Right forelimb (tissue), 1 donor: ENCODE measurements around the gene TRAF7.

Experiments used
- DNase-seq: peaks from one replicate; pipeline ENCODE4 v3.0.0-alpha.2; 2018

Gene TRAF7

DNA sequence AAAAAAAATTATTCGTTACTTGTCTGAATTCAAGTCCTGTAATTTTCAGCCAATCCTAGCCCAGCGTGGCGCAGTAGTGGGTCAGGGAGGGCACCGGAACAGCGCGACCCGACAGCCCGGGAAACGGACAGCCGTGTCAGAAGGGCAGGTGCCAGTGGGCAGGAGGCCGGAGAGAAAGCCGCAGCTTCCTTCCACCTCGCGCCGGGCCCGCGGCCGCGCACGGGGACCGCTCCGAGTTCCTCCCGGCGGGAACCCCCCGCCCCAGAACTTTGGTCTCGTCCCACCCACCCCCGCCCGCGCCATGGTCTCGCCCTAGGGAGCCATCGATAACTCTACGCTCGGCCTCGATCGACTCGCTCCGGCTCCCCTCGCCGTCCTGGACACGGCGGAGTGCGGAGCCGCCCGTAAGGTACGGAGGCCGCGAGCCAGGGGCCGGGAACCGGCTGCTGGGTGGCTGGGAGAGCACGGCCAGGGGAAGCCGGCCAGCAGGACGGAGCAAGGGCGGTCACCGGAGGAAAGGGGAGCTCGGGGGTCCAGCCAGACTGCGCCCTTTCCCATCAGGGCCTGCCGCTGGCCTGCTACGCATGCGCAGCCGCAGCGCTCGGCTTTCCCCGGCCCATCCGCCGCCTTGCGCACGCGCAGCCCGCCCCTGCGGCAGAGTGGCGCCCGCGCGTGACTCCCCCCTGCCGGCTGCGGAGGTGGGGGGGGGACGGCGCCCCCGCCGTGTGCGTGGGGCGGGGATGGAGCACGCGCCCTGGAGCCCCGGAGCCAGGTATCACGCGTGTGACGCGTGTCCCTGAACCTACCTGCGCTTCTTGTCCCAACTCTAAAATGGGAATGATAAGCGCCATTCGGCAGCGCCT, 49.8 kb downstream of the TRAF7 start, which contains the start of gene MLST8:
Gene MLST8 (plus strand): TSS at position 351 of the 863 bp plus-strand sequence. CDS start 632 bp downstream, outside the sequence.
- peak; percentile 93 for DNase-seq

DNA sequence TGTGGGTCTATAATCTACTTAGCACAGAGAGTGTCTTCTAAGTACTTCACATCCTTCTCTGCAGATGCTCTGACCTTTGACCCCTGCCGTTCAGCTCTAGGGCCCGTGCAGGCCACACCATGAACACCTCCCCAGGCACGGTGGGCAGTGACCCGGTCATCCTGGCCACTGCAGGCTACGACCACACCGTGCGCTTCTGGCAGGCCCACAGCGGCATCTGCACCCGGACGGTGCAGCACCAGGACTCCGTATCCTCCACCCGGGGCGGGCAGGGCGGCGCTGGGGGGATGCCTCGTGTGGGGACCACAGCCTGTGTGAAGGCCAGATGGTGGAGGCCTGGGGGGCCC, 50.4 kb downstream of the TRAF7 start:
- DNase-seq: no peak

DNA sequence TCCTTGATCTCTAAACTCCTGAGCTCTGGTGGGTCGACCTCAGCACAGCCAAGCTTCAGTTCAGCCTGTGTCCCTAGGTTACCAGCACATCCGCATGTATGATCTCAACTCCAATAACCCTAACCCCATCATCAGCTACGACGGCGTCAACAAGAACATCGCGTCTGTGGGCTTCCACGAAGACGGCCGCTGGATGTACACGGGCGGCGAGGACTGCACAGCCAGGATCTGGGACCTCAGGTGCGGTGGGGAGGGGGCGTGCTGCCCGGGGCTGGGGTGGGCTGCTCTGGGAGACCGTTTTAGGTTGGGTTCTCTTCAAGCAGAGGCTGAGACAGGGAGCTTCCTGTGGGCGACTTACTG, 50.8 kb downstream of the TRAF7 start:
- DNase-seq: no peak

DNA sequence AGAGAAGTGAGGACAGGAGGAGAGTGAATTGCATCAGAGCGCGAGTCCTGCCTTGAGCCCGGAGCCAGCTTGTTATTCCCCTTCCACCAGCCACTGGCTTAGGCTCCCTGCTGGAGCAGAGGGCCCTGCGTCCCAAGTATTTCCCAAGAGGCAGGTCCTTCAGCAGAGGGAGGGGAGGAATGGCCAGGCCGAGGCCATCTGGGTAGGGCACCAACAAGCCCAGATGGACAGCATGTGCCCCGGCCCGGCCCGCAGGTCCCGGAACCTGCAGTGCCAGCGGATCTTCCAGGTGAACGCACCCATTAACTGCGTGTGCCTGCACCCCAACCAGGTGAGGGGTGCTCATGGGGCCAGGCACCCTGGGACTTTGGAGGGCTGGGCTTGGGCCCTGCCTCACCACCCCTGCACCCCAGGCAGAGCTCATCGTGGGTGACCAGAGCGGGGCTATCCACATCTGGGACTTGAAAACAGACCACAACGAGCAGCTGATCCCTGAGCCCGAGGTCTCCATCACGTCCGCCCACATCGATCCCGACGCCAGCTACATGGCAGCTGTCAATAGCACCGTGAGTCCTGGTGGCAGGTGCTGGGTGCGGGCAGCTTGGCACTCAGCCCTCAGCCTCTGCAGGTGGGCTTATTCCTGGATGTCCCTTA, 51.3 kb downstream of the TRAF7 start:
- no peak for DNase-seq

DNA sequence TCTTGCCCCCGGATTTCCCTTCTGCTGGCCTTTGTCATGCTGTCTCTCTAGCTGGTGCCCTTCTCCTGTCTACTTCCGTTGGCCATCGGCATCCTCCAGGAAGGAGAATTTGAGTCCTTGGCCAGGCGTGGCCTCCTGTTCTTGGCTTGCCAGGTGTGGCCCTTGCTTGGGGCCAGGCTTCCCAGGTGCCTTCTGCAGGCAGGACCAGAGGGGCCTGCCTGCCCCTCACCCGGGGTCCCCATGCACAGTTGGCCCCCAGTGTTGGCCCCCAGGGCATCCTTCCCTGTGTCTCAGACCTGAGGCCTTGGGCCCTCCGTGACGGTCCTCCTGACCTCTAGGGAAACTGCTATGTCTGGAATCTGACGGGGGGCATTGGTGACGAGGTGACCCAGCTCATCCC, 52.3 kb downstream of the TRAF7 start:
- no peak for DNase-seq

DNA sequence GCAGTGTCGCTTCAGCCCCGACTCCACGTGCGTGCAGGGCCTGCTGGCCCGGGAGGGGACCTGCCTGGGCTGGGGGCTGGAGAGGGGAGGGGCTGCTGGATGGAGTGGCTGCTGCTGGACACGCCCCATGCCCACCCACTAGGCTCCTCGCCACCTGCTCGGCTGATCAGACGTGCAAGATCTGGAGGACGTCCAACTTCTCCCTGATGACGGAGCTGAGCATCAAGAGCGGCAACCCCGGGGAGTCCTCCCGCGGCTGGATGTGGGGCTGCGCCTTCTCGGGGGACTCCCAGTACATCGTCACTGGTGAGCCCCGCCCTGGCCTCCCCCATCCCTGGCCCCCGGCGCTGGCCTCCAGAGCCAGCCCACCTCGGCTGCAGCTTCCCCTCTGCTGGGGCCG, 52.7 kb downstream of the TRAF7 start:
- no peak for DNase-seq

DNA sequence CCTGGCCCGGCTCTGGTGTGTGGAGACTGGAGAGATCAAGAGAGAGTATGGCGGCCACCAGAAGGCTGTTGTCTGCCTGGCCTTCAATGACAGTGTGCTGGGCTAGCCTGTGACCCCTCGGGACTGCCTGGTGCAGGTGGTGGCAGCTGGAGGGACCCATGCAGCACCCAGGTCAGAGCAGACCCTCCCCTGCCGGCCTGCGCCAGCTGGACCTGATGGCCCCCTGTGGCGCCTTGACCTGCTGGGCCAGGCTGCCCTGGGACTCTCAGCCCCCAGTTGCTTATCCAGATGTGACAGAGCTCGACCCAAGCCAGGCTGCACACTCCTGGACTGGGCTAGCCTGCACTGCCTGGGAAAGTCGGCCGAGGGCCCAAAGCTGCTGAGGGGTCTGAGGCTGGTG, 53.2 kb downstream of the TRAF7 start:
- no peak for DNase-seq

DNA sequence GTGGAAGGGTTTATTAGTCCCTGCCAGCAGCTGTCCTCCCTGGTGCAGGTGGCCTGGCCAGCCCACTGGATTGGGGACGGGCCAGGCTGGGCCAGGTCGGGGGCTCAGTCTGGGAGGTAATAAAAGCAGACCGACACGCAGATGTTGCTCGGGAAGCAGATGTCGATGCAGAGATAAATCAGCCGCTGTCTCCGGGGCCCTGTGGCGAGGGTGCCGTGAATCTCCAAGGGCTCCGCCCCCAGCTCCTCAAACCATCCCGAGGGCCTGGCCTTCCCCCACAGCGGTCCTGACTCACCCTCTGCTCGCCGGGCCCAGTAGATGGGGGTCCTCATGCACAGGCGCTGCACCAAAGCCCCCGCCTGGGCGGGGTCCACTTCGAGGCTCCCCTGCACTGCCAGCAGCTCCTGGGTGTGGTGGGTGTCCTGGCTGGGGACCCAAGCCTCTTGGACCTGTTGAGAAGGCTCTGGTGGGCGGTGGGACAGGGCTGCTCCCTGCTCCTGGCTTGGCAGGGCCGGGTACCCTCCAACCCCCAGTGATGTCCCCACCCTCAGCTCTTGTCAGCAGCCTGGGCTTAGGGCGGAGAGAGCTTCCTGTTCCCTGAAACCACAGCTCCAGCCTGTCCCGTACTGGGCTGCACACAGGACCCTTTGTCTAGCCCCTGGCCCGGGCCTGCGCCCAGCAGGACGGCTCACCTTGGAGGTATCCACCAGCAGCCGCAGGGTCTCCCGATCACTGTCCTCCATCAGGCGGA, 53.9 kb downstream of the TRAF7 start:
- DNase-seq: no peak

DNA sequence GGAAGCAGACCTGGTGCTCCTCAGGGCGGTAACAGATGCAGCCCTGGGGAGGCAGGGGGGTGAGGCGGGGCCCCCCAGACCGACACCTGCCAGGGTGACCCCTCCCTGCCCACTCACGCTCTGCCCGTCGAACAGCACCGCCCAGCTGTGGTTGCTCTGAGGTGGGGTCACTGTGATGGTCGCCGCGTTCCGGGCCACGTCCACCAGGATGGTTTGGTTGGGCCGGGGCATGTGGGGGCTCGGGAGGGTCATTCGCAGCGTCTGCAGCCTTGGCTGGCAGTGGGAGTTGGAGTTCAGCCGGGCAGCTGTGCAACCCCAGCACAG, 54.4 kb downstream of the TRAF7 start:
- no peak for DNase-seq

DNA sequence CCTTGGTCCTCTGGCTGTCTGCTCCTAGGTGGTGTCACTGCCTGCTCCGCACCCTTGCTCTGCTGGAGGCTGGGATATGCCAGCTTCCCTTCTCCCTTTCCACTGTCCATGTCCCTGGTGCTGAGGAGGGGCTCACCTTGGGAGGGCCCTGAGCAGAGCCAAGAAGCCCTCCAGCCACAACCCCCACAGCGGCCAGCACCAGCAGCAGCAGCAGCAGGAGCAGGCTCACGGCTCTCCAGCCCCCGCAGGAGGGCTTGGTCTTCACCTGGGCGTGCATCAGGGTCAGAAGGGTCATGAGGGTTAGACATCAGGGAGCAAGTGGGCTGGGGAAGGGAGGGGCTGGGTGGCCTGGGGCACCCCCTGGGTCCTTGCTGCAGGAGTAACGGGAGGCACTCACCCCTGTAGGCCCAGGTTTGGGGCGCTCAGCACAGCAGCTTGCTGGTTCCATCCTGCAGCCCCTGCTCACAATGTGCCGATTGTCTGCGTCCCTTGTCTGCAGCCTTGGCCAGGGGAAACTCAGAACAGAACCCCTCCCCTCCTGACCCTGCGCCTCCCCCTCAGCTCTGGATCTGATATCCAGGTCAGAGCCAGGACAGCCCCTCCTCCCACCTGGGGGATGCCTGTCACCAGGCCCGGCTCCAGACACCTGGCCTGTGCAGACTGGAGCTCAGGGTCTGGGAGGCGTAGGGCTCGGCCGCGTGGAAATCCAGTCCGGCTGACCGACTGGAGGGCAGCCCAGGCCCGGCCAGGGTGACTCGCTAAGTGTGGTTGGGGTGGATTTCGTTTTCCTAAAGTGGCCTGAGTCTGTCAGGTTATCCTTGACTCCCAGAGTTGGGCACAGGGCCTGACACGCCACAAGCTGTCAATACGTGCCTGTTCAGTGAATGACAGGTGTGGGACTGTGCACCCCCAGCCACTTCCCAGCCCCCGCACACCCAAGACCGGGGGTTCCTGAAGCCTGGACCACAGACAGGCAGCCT, 55.1 kb downstream of the TRAF7 start, which contains the start of gene BRICD5:
Gene BRICD5 (minus strand): TSS at position 478 of the 980 bp plus-strand sequence. CDS start 30 bp downstream, at position 448.
- DNase-seq: no peak

DNA sequence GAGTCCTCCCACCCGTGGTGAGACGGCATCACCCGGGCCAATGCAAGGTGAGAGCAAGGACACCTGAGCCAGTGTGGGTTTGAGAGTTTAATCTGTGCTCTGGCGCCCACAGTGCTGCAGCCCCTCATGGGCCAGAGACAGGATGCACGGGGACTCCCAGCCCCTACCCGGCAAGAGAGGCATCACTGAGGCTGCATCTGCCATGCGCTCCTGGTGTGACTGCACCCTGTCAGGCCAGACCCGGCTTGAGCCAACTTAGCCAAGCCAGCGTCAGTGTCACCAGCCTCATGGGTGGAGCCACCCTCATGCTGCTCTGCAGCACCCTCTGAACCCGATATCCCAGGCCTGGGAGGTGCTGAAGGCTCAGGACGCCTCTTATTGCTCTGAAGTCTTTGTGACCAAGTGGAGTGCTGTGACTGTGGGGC, 56.4 kb downstream of the TRAF7 start:
- DNase-seq: no peak

DNA sequence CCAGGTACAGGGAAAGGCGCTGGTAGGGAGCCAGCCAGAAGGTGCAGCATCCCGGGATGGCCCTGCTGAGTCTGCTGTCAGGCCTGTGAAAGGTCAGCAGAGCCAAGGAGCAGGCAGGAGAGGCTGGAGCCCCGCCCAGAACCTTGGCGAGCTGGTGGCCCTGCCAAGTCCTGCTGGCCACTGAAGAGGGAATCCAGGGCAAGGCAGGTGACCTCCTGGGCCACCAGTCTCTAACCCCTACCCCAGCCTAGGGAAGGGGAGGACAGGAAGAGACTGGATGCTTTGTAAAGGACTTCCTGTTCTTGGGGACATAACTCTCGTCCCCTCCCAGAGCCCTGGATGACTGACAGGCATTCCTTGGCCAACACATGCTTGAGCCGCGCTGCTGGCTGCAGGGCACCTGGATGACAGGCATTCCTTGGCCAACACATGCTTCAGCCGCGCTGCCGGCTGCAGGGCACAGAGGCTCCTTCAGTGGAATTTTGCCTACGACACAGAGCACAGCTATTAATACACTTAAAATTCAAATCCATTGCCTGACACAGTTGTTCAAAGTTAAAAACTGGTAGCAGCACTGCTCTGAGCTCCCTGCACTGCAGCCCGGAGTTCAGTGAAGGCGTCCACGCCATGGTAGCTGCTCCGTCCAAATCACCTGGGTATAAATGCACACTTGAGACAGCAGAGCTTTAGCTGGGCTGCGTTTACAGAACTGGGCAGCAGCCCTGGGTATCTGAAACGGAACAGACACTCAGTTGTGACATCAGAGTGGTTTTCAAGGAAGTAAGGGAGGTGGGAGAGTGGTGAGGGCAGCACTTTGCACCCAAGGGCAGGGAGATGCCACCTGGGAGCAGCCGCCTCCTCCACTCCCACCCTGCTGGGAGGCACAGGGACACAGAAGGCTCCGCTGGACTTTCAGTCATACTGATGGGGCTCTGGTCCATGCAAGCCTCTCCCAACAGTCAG, 57.1 kb downstream of the TRAF7 start:
- DNase-seq: no peak

DNA sequence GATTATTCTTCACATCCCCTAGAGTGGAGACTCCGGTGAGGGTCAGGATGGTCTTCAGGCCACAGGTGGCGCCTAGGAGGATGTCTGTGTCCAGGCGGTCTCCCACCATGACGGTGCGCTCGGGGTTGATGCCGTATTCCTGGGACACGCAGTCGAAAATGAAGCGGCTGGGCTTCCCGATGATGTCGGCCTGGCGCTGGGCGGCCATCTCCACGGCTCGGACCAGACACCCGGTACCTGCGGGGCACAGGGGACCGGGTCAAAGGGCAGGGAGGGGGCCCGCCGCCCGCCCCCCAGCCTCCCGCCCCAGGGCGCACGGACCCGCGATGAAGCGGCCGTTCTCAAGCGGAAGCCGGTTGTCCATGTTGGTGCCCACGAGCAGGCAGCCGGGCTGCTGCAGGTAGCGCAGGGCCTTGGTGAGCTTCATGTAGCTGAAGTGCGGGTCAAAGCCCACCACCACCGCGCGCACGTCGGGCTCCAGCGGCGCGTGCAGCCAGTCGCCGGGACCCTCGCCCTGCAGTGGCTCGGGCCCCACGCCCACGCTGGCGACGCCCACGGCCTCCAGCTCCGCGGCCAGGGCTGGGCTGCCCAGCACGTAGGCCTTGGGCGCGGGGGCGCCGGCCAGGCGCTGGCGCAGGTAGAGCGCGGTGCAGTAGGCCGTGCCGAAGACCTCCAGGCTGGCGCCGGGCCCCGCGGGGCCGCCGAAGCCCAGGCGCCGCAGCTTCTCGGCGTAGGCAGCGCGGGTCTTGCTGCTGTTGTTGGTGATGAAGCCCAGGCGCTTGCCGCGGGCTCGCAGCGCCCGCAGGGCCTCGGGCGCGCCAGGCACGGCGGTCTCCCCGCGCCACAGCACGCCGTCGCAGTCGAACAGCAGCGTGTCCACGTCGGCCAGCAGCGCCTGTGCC, 58.5 kb downstream of the TRAF7 start:
- no peak for DNase-seq

DNA sequence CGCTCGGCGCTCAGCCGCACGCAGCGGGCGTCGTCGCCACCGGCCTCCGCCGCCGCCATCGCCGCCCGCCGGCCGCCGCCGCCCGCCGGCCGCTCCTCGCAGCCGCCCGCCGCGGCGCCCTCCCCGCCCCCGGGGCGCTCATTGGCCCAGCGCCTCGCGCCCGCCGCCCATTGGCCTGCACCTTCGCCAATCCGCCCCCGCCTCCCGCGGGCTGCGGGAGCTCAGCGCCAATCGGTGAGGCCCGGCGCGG, 59.1 kb downstream of the TRAF7 start, which contains the start of gene PGP:
Gene PGP (minus strand): TSS at position 122 of the 250 bp plus-strand sequence. CDS start 63 bp downstream, at position 59.
- DNase-seq: no peak

DNA sequence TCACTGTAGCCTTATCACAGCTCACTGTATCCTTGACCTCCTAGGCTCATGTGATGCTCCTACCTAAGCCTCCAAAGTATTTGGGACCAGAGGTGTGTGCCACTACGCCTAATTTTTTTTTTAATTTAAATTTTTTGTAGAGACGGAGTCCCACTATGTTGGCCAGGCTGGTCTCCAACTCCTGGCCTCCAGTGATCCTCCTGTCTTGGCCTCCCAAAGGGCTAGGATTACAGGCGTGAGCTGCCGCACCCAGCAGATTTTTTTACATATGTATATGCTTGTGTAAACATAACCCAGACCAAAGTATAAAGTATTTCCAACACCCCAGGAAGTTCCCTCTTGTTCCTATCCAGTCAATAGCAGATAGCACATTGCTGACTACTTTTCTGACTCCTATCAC, 60.7 kb downstream of the TRAF7 start:
- DNase-seq: no peak

DNA sequence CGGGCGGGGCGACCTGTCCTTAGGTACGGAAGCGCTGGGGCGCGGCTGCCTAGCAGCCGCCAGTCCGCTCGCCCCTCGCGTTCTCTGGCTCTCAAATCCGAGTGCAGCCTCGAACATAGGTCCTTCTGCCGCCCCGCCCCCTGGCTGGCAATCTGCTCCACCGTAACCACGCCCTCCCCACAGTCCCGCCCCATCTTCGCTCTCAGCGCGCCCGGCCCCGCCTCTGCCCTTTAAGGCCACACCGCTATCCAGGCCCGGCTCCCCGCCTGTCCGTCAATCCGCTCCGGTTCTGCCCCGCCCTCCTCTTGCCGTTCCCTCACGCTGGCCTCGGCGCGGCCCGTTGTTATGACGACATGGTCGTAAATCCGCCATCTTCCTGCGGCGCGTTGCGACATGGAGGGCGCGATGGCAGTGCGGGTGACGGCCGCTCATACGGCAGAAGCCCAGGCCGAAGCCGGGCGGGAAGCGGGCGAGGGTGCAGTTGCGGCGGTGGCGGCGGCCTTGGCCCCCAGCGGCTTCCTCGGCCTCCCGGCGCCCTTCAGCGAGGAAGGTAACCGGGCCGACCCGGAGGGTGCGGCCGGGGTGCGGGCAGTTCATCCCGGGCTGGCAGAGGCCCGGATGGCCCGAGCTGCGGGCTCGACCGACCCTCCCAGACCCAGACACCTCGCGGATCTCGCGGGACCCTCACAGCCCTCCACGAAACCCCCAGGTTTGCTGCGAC, 67.8 kb downstream of the TRAF7 start, which contains the start of gene E4F1:
Gene E4F1 (plus strand): TSS at position 371 of the 721 bp plus-strand sequence. CDS start 23 bp downstream, at position 394.
- peak; percentile 98 for DNase-seq

DNA sequence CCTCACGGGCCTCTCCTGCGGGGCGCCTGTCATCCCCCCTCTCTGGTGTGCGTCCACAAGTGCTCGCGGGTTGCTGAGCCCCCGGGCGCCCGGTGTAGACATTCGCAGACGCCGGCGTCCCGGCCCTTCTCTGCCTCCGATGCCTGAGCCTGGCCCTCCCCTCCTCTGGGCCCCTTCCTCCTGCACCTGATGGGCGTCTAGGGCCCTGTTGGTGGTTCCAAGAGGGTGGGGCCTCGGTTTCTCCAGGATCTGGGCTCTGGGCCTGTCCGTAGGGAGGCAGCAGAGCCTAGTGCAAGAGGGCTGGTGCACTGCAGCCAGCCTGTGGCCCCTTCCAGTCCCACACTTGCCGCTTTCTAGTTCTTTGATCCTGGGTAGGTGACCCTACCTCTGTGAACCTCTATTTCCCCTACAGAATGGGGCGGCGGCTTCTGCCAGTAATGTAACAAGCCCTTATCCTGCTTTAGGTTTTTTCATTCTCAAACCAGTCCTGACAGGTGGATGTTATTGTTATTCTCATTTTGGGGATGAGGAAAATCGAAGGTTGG, 68.4 kb downstream of the TRAF7 start:
- no peak for DNase-seq

DNA sequence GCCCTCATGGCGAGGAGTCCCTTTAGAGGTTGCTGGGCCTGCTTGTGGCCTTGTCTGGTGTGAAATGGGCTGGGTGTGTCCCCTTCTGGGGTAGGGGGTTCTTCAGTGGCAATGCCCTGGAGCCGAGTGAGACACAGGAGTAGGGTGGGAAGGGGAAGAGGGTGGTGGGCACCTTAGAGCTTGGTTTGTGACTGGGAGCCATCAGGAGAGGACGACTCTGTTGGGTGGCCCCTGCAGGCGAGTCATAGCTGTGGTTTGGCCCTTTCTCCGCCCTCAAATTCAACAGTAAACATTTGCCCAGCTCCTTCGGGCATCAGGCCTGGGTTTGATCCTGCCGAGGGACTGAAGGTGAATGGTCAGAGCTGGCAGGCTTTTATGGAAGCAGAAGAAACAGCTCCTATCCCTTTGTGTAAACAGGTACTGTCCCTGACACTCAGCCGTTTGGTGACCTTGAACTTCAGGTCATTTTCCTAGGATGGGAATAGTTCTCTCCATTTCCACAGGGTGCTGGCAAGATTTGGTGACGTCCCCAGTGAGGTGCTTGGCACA, 70.7 kb downstream of the TRAF7 start:
- no peak for DNase-seq

DNA sequence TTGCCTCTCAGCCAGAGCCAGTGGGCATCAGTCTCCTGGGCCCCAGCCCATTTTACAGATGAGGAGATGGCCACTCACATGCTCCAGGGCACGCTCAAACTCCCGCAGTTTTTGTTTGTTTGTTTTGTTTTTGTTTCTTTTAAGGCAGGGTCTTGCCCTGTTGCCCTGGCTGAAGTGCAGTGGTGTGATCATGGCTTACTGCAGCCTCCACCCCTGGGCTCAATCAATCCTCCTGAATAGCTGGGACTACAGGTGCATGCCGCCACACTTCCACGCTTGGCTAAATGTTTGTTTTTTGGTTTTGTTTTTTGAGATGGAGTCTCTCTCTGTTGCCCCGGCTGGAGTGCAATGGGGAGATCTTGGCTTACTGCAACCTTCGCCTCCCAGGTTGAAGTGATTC, 71.3 kb downstream of the TRAF7 start:
- DNase-seq: no peak
